Measurements from ENCODE around the gene LSMEM2.

- no peak for TF ChIP-seq CTCF (IDR thresholded peaks at IDR 0.05; ENCODE audit: low read depth, low read length)
- TF ChIP-seq MAX (IDR thresholded peaks at IDR 0.05; ENCODE audit: low read depth, low read length) = no peak
- TF ChIP-seq POLR2A (IDR thresholded peaks at IDR 0.05; ENCODE audit: extremely low read depth, insufficient read length) = no peak
- no peak for TF ChIP-seq MYC (IDR thresholded peaks at IDR 0.05; ENCODE audit: low read depth, low read length)
These were observed 19.4 kb upstream of the LSMEM2 start for GRCh38 chr3:50259432-50260026.
